H9 (cell line): ENCODE data around the gene CCDC33. TPM values are rescaled to one million over a fixed set of nuclear protein-coding genes. Genes with fewer than 3 reads are reported as not detected.

Source experiments
- DNase-seq: peaks from one replicate; pipeline ENCODE4 v3.0.0-alpha.2; 2017
- H2AFZ ChIP-seq: one replicate; pipeline ENCODE4 v1.6.1; 2013; ENCODE audit warnings: mild to moderate bottlenecking, low read length, control low read depth, moderate library complexity
- H2AK5ac ChIP-seq: 2 replicates; pipeline ENCODE4 v1.6.1; 2013; ENCODE audit warnings: low read length, control low read depth, mixed read lengths; ENCODE audit not compliant: insufficient read length
- H2BK120ac ChIP-seq: one replicate; pipeline ENCODE4 v1.6.1; 2013; ENCODE audit warnings: low read depth, mild to moderate bottlenecking, low read length, control low read depth, inconsistent platforms; ENCODE audit not compliant: poor library complexity, severe bottlenecking
- H2BK12ac ChIP-seq: 2 replicates; pipeline ENCODE4 v1.6.1; 2013; ENCODE audit warnings: low read length, control low read depth, mixed read lengths, low read depth; ENCODE audit not compliant: insufficient read length
- H2BK15ac ChIP-seq: 2 replicates; pipeline ENCODE4 v1.6.1; 2013; ENCODE audit warnings: low read depth, low read length, control low read depth
- H2BK20ac ChIP-seq: one replicate; pipeline ENCODE4 v1.6.1; 2013; ENCODE audit warnings: low read depth, mild to moderate bottlenecking, low read length, control low read depth, inconsistent platforms; ENCODE audit not compliant: poor library complexity, severe bottlenecking
- H2BK5ac ChIP-seq: 2 replicates; pipeline ENCODE4 v1.6.1; 2013; ENCODE audit warnings: low read length, control low read depth, mixed read lengths; ENCODE audit not compliant: insufficient read length
- H3K14ac ChIP-seq: 2 replicates; pipeline ENCODE4 v1.6.1; 2013; ENCODE audit warnings: low read length, control low read depth; ENCODE audit not compliant: insufficient read depth
- H3K18ac ChIP-seq: 2 replicates; pipeline ENCODE4 v1.6.1; 2013; ENCODE audit warnings: low read depth, mild to moderate bottlenecking, mixed read lengths, low read length, control low read depth; ENCODE audit not compliant: insufficient read length
- H3K23ac ChIP-seq: 2 replicates; pipeline ENCODE4 v1.6.1; 2013; ENCODE audit warnings: low read length, control low read depth, mixed read lengths, low read depth; ENCODE audit not compliant: insufficient read length
- H3K23me2 ChIP-seq: 2 replicates; pipeline ENCODE4 v1.6.1; 2013; ENCODE audit warnings: low read depth, mild to moderate bottlenecking, mixed read lengths, low read length, control low read depth; ENCODE audit not compliant: insufficient read length, poor library complexity, severe bottlenecking
- H3K27ac ChIP-seq: 2 replicates; pipeline ENCODE4 v1.5.1; 2013; ENCODE audit warnings: low read length, control low read depth, mixed read lengths, low read depth; ENCODE audit not compliant: insufficient read length
- H3K27me3 ChIP-seq: 2 replicates; pipeline ENCODE4 v1.6.1; 2013; ENCODE audit warnings: low read length, control low read depth, inconsistent platforms; ENCODE audit not compliant: insufficient read depth
- H3K4ac ChIP-seq: 2 replicates; pipeline ENCODE4 v1.6.1; 2013; ENCODE audit warnings: low read depth, mild to moderate bottlenecking, control low read depth, inconsistent platforms, low read length, moderate library complexity
- H3K4me1 ChIP-seq: 2 replicates; pipeline ENCODE4 v1.6.1; 2013; ENCODE audit warnings: low read length, control low read depth, inconsistent platforms; ENCODE audit not compliant: insufficient read depth
- H3K4me2 ChIP-seq: 2 replicates; pipeline ENCODE4 v1.6.1; 2013; ENCODE audit warnings: low read length, control low read depth, mixed read lengths; ENCODE audit not compliant: insufficient read length, insufficient read depth
- H3K56ac ChIP-seq: 2 replicates; pipeline ENCODE4 v1.6.1; 2013; ENCODE audit warnings: low read depth, mild to moderate bottlenecking, mixed read lengths, low read length, control low read depth; ENCODE audit not compliant: insufficient read length
- H3K79me1 ChIP-seq: 2 replicates; pipeline ENCODE4 v1.6.1; 2013; ENCODE audit warnings: low read depth, mild to moderate bottlenecking, moderate library complexity, low read length, control low read depth, inconsistent platforms; ENCODE audit not compliant: insufficient read depth, poor library complexity, severe bottlenecking
- H3K79me2 ChIP-seq: 2 replicates; pipeline ENCODE4 v1.6.1; 2013; ENCODE audit warnings: low read length, control low read depth, inconsistent platforms; ENCODE audit not compliant: insufficient read depth
- H3K9ac ChIP-seq: 2 replicates; pipeline ENCODE4 v1.6.1; 2013; ENCODE audit warnings: low read length, control low read depth, mixed read lengths; ENCODE audit not compliant: insufficient read length; ENCODE audit errors: extremely low read depth
- H3K9me3 ChIP-seq: one replicate; pipeline ENCODE4 v1.6.1; 2013; ENCODE audit warnings: low read depth, low read length, inconsistent platforms; ENCODE audit not compliant: control insufficient read depth
- H3T11ph ChIP-seq: one replicate; pipeline ENCODE4 v1.6.1; 2013; ENCODE audit warnings: mild to moderate bottlenecking, low read length, control low read depth, inconsistent platforms
- H4K20me1 ChIP-seq: one replicate; pipeline ENCODE4 v1.6.1; 2013; ENCODE audit not compliant: control insufficient read depth, insufficient read length, insufficient read depth
- H4K5ac ChIP-seq: 2 replicates; pipeline ENCODE4 v1.6.1; 2013; ENCODE audit warnings: low read depth, mild to moderate bottlenecking, mixed read lengths, low read length, control low read depth; ENCODE audit not compliant: insufficient read length
- H4K8ac ChIP-seq: replicated peaks from 2 replicates; pipeline ENCODE4 v1.6.1; 2013; ENCODE audit warnings: low read length, control low read depth, mixed read lengths, low read depth; ENCODE audit not compliant: insufficient read length
- H4K91ac ChIP-seq: 2 replicates; pipeline ENCODE4 v1.6.1; 2013; ENCODE audit warnings: low read depth, mild to moderate bottlenecking, moderate library complexity, mixed read lengths, low read length, control low read depth; ENCODE audit not compliant: insufficient read length
- H3K27ac Mint-ChIP-seq, 3 experiments: 2 replicates in 2 of 3; 3 replicates in 1 of 3; pipeline ENCODE4 v1.8.0; 2020 to 2021; ENCODE audit warnings: mixed read lengths in 3 of 3, mild to moderate bottlenecking in 1 of 3, moderate library complexity in 1 of 3
- H3K27me3 Mint-ChIP-seq: 2 replicates; pipeline ENCODE4 v1.8.0; 2021; ENCODE audit warnings: low read depth, mild to moderate bottlenecking, moderate library complexity, mixed read lengths
- H3K36me3 Mint-ChIP-seq, 3 experiments: 2 replicates in 2 of 3; 3 replicates in 1 of 3; pipeline ENCODE4 v1.8.0; 2020 to 2021; ENCODE audit warnings: low read depth in 3 of 3, mixed read lengths in 3 of 3; ENCODE audit not compliant: insufficient read depth in 1 of 3
- H3K4me1 Mint-ChIP-seq, 2 experiments: 2 replicates each; pipeline ENCODE4 v1.8.0; 2020; ENCODE audit warnings: mixed read lengths in 2 of 2
- H3K4me3 Mint-ChIP-seq, 2 experiments: 2 replicates in 1 of 2; 3 replicates in 1 of 2; pipeline ENCODE4 v1.8.0; 2020 to 2021; ENCODE audit warnings: mild to moderate bottlenecking in 2 of 2, mixed read lengths in 2 of 2, moderate library complexity in 1 of 2
- H3K9me3 Mint-ChIP-seq, 2 experiments: 2 replicates in 1 of 2; 3 replicates in 1 of 2; pipeline ENCODE4 v1.8.0; 2020; ENCODE audit warnings: mild to moderate bottlenecking in 2 of 2, mixed read lengths in 2 of 2, moderate library complexity in 1 of 2
- CTCF ChIP-seq: fragments of 200-600 bp; sonication (generic); conservative IDR thresholded peaks from 3 replicates; pipeline ENCODE4 v1.8.0; 2021; ENCODE audit warnings: antibody characterized with exemption, mild to moderate bottlenecking
- WGBS: extraction: QIAGEN DNeasy Blood & Tissue Kit; methylation state at CpG from one replicate; pipeline ENCODE4 v1.1.7; 2013; ENCODE audit warnings: missing lambda C conversion rate, low lambda C conversion rate, mixed read lengths; ENCODE audit not compliant: insufficient read length; ENCODE audit errors: extremely low coverage; 5-methylcytosine and 5-hydroxymethylcytosine counted together
- total RNA-seq: library from RNA; stranded (reverse); gene quantifications from 2 replicates; pipeline ENCODE4 v1.2.1, GENCODE V29; 2021

CCDC33 gene
- total RNA-seq, 1 experiment from 2014 or later, result 4.6 TPM

- no CpG with 5 or more reads among the region's 3 CpGs for WGBS
- no peak overlapping the region for H3K9ac ChIP-seq
- no peak overlapping the region for H4K5ac ChIP-seq
- no peak overlapping the region for H3T11ph ChIP-seq
- no peak overlapping the region for H3K4me2 ChIP-seq
- H2AFZ ChIP-seq, result no peak overlapping the region
- Mint-ChIP-seq H3K27ac (no peak overlapping the region), H3K9me3 (peaks cover 24 to 32% of the 10 kb centered on the region in 2 experiments), H3K36me3 (peaks cover 17 to 27% (median 19%) of the 10 kb centered on the region in 3 experiments), H3K27me3 (peaks cover 14% of the 10 kb centered on the region), H3K4me1 (peaks cover 17 to 21% of the 10 kb centered on the region in 2 experiments), H3K4me3 (no peak overlapping the region)
- no peak overlapping the region for H2BK12ac ChIP-seq
- no peaks in the 10 kb centered on the region for H3K23me2 ChIP-seq
- H3K27me3 ChIP-seq, result no peaks in the 10 kb centered on the region
- no peak overlapping the region for H3K4ac ChIP-seq
- no peak overlapping the region for H3K18ac ChIP-seq
- H3K27ac ChIP-seq, result no peak overlapping the region
- H3K4me1 ChIP-seq, result peaks cover 8% of the 10 kb centered on the region; the same call in 1 of the 2 replicates
- H2BK20ac ChIP-seq, result no peak overlapping the region
- H3K14ac ChIP-seq, result no peak overlapping the region
- no peak overlapping the region for H4K8ac ChIP-seq
- DNase-seq, result no peak
- H3K79me2 ChIP-seq, result no peaks in the 10 kb centered on the region
- H3K23ac ChIP-seq, result no peak overlapping the region
- no peak overlapping the region for H2BK15ac ChIP-seq
- H4K91ac ChIP-seq, result no peak overlapping the region
- no peaks in the 10 kb centered on the region for H4K20me1 ChIP-seq
- H3K9me3 ChIP-seq, result no peaks in the 10 kb centered on the region
- no peak for TF ChIP-seq CTCF
- no peak overlapping the region for H2BK5ac ChIP-seq
- no peak overlapping the region for H3K56ac ChIP-seq
- H2AK5ac ChIP-seq, result no peak overlapping the region
- no peaks in the 10 kb centered on the region for H3K79me1 ChIP-seq
- no peak overlapping the region for H2BK120ac ChIP-seq
Measured at GRCh38 chr15:74351670-74352069, 115.5 kb downstream of the CCDC33 start.
